GM23338 (cell line): ENCODE data around the gene KCNMB2. TPM values are rescaled to one million over a fixed set of nuclear protein-coding genes. Genes with fewer than 3 reads are reported as not detected.

Source experiments
- ATAC-seq: fragments of 200-7000 bp; cut with Tn5 transposase; 3 replicates; pipeline ENCODE4 v1.9.1; 2020
- DNase-seq: peaks from one replicate; pipeline ENCODE4 v3.0.0-alpha.2; 2015; ENCODE audit warnings: low spot score
- H2AFZ ChIP-seq: fragments of 200-600 bp; sonication (generic); 2 replicates; pipeline ENCODE4 v1.8.0; 2016; ENCODE audit warnings: antibody characterized with exemption, mild to moderate bottlenecking, moderate library complexity
- H3F3A ChIP-seq: fragments of 200-600 bp; sonication (generic); replicated peaks from 2 replicates; pipeline ENCODE4 v1.8.0; 2017; ENCODE audit warnings: antibody characterized with exemption, mixed run types, low read depth
- H3K27ac ChIP-seq: fragments of 200-600 bp; sonication (generic); 2 replicates; pipeline ENCODE4 v1.6.1; 2016; ENCODE audit warnings: low read depth
- H3K27me3 ChIP-seq: fragments of 200-600 bp; sonication (generic); 2 replicates; pipeline ENCODE4 v1.8.0; 2016; ENCODE audit warnings: mild to moderate bottlenecking, mixed run types, moderate library complexity; ENCODE audit not compliant: insufficient read depth
- H3K36me3 ChIP-seq: fragments of 200-600 bp; sonication (generic); 2 replicates; pipeline ENCODE4 v1.8.0; 2016; ENCODE audit warnings: mild to moderate bottlenecking; ENCODE audit not compliant: insufficient read depth
- H3K4me1 ChIP-seq: fragments of 200-600 bp; sonication (generic); 2 replicates; pipeline ENCODE4 v1.8.0; 2016; ENCODE audit warnings: mild to moderate bottlenecking, moderate library complexity; ENCODE audit not compliant: insufficient read depth
- H3K4me2 ChIP-seq: fragments of 200-600 bp; sonication (generic); 2 replicates; pipeline ENCODE4 v1.7.1; 2017; ENCODE audit warnings: mixed run types
- H3K4me3 ChIP-seq: fragments of 200-600 bp; sonication (generic); 2 replicates; pipeline ENCODE4 v1.6.1; 2016; ENCODE audit warnings: mixed run types
- H3K79me2 ChIP-seq: fragments of 200-600 bp; sonication (generic); replicated peaks from 2 replicates; pipeline ENCODE4 v1.8.0; 2017; ENCODE audit warnings: mild to moderate bottlenecking; ENCODE audit not compliant: insufficient read depth
- H3K9me2 ChIP-seq: fragments of 200-600 bp; sonication (generic); 2 replicates; pipeline ENCODE4 v1.8.0; 2017; ENCODE audit not compliant: insufficient read depth
- H4K20me1 ChIP-seq: fragments of 200-600 bp; sonication (generic); replicated peaks from 2 replicates; pipeline ENCODE4 v1.8.0; 2017; ENCODE audit warnings: mild to moderate bottlenecking; ENCODE audit not compliant: insufficient read depth
- H3K27ac Mint-ChIP-seq: 2 replicates; pipeline ENCODE4 v1.8.0; 2020; ENCODE audit warnings: inconsistent platforms, mild to moderate bottlenecking, moderate library complexity, mixed read lengths
- H3K27me3 Mint-ChIP-seq: 3 replicates; pipeline ENCODE4 v1.8.0; 2022; ENCODE audit warnings: low read depth, mild to moderate bottlenecking, moderate library complexity, mixed read lengths, inconsistent platforms; ENCODE audit not compliant: insufficient read depth, poor library complexity
- H3K36me3 Mint-ChIP-seq: 3 replicates; pipeline ENCODE4 v1.8.0; 2021; ENCODE audit warnings: low read depth, mild to moderate bottlenecking, inconsistent platforms, moderate library complexity, mixed read lengths
- H3K4me1 Mint-ChIP-seq: 3 replicates; pipeline ENCODE4 v1.8.0; 2020; ENCODE audit warnings: mild to moderate bottlenecking, inconsistent platforms, mixed read lengths
- H3K4me3 Mint-ChIP-seq: 3 replicates; pipeline ENCODE4 v1.8.0; 2021; ENCODE audit warnings: moderate library complexity, mild to moderate bottlenecking, inconsistent platforms, mixed read lengths
- H3K9me3 Mint-ChIP-seq: 3 replicates; pipeline ENCODE4 v1.8.0; 2020; ENCODE audit warnings: moderate library complexity, mild to moderate bottlenecking, inconsistent platforms, mixed read lengths
- CREB1 ChIP-seq: fragments of 250-450 bp; sonication (Bioruptor Pico); IDR thresholded peaks from 2 replicates; pipeline ENCODE4 v1.5.0; 2020; ENCODE audit warnings: low read depth, mild to moderate bottlenecking, moderate library complexity
- EZH2 ChIP-seq: fragments of 200-600 bp; sonication (generic); IDR thresholded peaks from one replicate; pipeline ENCODE4 v1.8.0; 2017; ENCODE audit warnings: antibody characterized with exemption, mild to moderate bottlenecking, low read depth; ENCODE audit not compliant: unreplicated experiment
- EZH2phosphoT487 ChIP-seq: fragments of 200-600 bp; sonication (generic); IDR thresholded peaks from one replicate; pipeline ENCODE4 v1.8.1; 2018; ENCODE audit warnings: antibody characterized with exemption; ENCODE audit not compliant: unreplicated experiment
- JUNB ChIP-seq: IDR thresholded peaks from one replicate; pipeline ENCODE4 v1.6.1; 2016; ENCODE audit warnings: antibody characterized with exemption; ENCODE audit not compliant: unreplicated experiment
- NANOG ChIP-seq: IDR thresholded peaks from 2 replicates; pipeline ENCODE4 v1.6.1; 2016; ENCODE audit warnings: antibody characterized with exemption, borderline replicate concordance
- POLR2AphosphoS5 ChIP-seq: IDR thresholded peaks from 2 replicates; pipeline ENCODE4 v1.6.1; 2016; ENCODE audit warnings: antibody characterized with exemption, low read depth
- STAT1 ChIP-seq: IDR thresholded peaks from one replicate; pipeline ENCODE4 v1.6.1; 2016; ENCODE audit warnings: antibody characterized with exemption; ENCODE audit not compliant: unreplicated experiment
- ZNF114 ChIP-seq: fragments of 250-450 bp; sonication (Bioruptor Pico); IDR thresholded peaks from 2 replicates; pipeline ENCODE4 v1.5.0; 2020; ENCODE audit warnings: mild to moderate bottlenecking, moderate library complexity
- ZNF331 ChIP-seq: fragments of 250-450 bp; sonication (Bioruptor Pico); IDR thresholded peaks from 2 replicates; pipeline ENCODE4 v1.5.0; 2020; ENCODE audit warnings: low read depth, mild to moderate bottlenecking, moderate library complexity
- polyA plus RNA-seq: library from polyadenylated mRNA; unstranded; fragments of >200 nt; fragmentation: Nextera tagmentation; extraction: Ambion mirVana; gene quantifications from 2 replicates; pipeline ENCODE4 v1.2.1, GENCODE V29; 2016
- total RNA-seq: library from RNA; depleted of rRNA; stranded (reverse); fragments of >200 nt; shearing (Covaris generic); gene quantifications from 2 replicates; pipeline ENCODE4 v1.2.3, GENCODE V29; 2014
- TF ChIP-seq, protein P1 (sequence below), 2 experiments: fragments of 200-600 bp in 1 of 2; sonication (generic) in 1 of 2; conservative IDR thresholded peaks; 2 replicates each; pipeline versions ENCODE4 v1.5.1 to v1.6.1; 2016 to 2017; ENCODE audit warnings: antibody characterized with exemption in 2 of 2, low read depth in 2 of 2, mild to moderate bottlenecking in 2 of 2, moderate library complexity in 1 of 2
- TF ChIP-seq, protein P2 (sequence below): IDR thresholded peaks from 2 replicates; pipeline ENCODE4 v1.6.1; 2016; ENCODE audit warnings: antibody characterized with exemption

The KCNMB2 gene
- total and polyA plus RNA-seq, 2 experiments from 2014 or later = 0.53 TPM; not detected in 1

GRCh38 chr3:178491751-178492150, 44.5 kb upstream of the KCNMB2 start (continued):
- TF ChIP-seq, protein P1, sequence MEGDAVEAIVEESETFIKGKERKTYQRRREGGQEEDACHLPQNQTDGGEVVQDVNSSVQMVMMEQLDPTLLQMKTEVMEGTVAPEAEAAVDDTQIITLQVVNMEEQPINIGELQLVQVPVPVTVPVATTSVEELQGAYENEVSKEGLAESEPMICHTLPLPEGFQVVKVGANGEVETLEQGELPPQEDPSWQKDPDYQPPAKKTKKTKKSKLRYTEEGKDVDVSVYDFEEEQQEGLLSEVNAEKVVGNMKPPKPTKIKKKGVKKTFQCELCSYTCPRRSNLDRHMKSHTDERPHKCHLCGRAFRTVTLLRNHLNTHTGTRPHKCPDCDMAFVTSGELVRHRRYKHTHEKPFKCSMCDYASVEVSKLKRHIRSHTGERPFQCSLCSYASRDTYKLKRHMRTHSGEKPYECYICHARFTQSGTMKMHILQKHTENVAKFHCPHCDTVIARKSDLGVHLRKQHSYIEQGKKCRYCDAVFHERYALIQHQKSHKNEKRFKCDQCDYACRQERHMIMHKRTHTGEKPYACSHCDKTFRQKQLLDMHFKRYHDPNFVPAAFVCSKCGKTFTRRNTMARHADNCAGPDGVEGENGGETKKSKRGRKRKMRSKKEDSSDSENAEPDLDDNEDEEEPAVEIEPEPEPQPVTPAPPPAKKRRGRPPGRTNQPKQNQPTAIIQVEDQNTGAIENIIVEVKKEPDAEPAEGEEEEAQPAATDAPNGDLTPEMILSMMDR (conservative IDR thresholded peaks at IDR 0.05; ENCODE audit: low read depth in 2 of 2) = no peak

DNA sequence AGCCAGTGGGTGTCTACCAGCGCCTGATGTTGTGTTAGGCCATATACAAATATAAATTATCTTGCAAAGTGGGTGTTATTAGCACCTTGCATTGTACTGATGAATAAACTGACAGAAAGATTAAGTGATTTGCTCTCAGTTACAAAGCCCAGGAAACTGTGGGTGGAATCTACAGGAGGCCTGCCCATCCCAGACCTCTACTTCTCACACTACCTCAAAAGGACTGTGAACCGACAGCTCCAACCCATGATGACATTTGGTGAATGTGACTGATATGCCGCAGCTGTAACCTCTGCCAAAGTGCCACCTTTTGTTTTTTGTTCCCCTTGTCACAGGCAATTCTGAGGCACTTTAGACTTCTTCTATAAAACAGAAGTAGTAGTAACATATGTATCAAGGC, 43.7 kb upstream of the KCNMB2 start:
- Histone ChIP-seq H3K4me2 (no peak overlapping the region), H2AFZ (no peak overlapping the region), H3K36me3 (no peaks in the 10 kb centered on the region; the same call in 1 of the 2 replicates), H4K20me1 (no peaks in the 10 kb centered on the region), H3K27me3 (no peaks in the 10 kb centered on the region), H3K79me2 (no peaks in the 10 kb centered on the region), H3K4me3 (no peak overlapping the region), H3F3A (no peaks in the 10 kb centered on the region), H3K4me1 (peaks cover 3% of the 10 kb centered on the region), H3K27ac (no peak overlapping the region), H3K9me2 (peaks cover 4% of the 10 kb centered on the region)
- Mint-ChIP-seq H3K4me3 (no peak overlapping the region), H3K4me1 (peaks cover 2% of the 10 kb centered on the region; the same call in 2 of the 3 replicates), H3K36me3 (peaks cover 16% of the 10 kb centered on the region; the same call in 2 of the 3 replicates), H3K27ac (no peak overlapping the region), H3K9me3 (peaks cover 26% of the 10 kb centered on the region), H3K27me3 (peaks cover 2% of the 10 kb centered on the region)
- TF ChIP-seq POLR2AphosphoS5 (no peak), JUNB (no peak), EZH2 (no peak), ZNF331 (CRISPR knock-in tag) (no peak), ZNF114 (CRISPR knock-in tag) (no peak), CREB1 (no peak), STAT1 (no peak), NANOG (no peak), EZH2phosphoT487 (no peak)
- TF ChIP-seq, protein P1 (conservative IDR thresholded peaks at IDR 0.05; ENCODE audit: low read depth in 2 of 2) = no peak
- TF ChIP-seq, protein P2, sequence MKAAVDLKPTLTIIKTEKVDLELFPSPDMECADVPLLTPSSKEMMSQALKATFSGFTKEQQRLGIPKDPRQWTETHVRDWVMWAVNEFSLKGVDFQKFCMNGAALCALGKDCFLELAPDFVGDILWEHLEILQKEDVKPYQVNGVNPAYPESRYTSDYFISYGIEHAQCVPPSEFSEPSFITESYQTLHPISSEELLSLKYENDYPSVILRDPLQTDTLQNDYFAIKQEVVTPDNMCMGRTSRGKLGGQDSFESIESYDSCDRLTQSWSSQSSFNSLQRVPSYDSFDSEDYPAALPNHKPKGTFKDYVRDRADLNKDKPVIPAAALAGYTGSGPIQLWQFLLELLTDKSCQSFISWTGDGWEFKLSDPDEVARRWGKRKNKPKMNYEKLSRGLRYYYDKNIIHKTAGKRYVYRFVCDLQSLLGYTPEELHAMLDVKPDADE = no peak
- ATAC-seq (no peak), DNase-seq (no peak)
